ENCODE data around the gene EPGN.

The EPGN gene

DNA sequence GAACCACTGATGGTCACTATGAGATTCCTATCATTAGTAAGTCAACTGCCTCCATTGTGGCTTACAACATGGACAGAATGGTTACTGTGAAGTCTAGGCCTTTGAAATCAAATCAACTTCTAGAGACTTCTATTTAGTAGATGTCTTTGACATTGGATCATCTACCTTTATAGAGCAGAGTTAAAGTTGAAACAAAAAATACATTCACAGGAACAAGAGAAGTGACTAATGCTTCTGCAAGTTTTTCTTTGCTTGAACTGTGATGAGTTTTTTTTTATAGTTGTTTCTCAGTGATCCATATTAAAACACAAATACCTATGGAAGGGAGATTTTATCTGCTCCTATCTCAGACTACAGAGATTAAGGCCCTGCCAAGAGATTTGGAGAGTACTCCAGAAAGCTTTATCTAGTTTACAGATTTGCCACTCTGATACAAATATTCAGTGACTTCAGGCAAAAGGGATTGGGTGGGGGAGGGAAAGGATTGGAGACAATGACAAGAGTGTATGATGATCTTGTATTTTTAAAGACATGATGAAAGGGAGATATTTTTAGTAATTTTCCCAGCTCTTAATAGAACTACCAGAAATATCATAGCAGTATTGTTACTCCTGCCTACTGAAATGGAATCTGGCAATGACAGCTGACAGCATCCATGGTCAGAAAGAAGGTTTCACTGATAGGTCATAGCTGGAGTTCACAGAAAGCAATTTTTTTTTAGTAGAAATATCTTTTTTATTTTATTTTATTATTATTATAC, 16.0 kb upstream of the EPGN start:
- no peak overlapping the region for H3K4me2 ChIP-seq (ENCODE audit: low read depth, low read length, poor library complexity, severe bottlenecking)
- no peak overlapping the region for H2AFZ ChIP-seq (ENCODE audit: low read length)
- H4K20me1 ChIP-seq (ENCODE audit: insufficient read depth, low read length, poor library complexity, severe bottlenecking): no peaks in the 10 kb centered on the region

DNA sequence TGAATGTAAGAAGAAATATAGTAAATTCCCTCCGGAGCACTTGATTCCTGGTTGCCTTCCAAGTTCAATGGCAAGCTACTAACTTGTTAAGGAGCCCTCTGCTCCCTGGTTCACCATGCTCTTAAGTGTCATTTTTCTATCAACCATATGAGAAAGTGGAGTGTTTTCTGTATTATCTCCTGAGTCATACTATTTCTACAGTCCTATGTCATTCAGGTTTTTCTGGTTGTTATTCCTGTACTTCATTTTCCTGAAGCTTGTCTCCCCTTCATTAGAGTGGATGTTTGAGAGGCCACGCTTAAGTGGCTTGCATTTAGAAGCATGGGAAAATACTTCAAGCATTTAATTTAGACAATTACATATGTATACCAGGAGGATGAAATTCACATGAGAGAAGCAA, 14.7 kb upstream of the EPGN start:
- H3K9me2 ChIP-seq (replicated peaks; ENCODE audit: low read depth, low read length): no peaks in the 10 kb centered on the region
- H3K4me2 ChIP-seq (ENCODE audit: low read depth, low read length, poor library complexity, severe bottlenecking): no peak overlapping the region
- H3F3A ChIP-seq (ENCODE audit: low read depth): no peaks in the 10 kb centered on the region
- H3K9me3 ChIP-seq (ENCODE audit: insufficient read depth, low read depth, low read length): no peaks in the 10 kb centered on the region
- no peak overlapping the region for H3K4me3 ChIP-seq (ENCODE audit: low read length, poor library complexity, severe bottlenecking)
- H2AFZ ChIP-seq (ENCODE audit: low read length): no peak overlapping the region
- TF ChIP-seq, protein P1, sequence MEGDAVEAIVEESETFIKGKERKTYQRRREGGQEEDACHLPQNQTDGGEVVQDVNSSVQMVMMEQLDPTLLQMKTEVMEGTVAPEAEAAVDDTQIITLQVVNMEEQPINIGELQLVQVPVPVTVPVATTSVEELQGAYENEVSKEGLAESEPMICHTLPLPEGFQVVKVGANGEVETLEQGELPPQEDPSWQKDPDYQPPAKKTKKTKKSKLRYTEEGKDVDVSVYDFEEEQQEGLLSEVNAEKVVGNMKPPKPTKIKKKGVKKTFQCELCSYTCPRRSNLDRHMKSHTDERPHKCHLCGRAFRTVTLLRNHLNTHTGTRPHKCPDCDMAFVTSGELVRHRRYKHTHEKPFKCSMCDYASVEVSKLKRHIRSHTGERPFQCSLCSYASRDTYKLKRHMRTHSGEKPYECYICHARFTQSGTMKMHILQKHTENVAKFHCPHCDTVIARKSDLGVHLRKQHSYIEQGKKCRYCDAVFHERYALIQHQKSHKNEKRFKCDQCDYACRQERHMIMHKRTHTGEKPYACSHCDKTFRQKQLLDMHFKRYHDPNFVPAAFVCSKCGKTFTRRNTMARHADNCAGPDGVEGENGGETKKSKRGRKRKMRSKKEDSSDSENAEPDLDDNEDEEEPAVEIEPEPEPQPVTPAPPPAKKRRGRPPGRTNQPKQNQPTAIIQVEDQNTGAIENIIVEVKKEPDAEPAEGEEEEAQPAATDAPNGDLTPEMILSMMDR (conservative IDR thresholded peaks at IDR 0.05; ENCODE audit: low read length): no peak
- no peak for TF ChIP-seq EZH2phosphoT487 (IDR thresholded peaks at IDR 0.05; ENCODE audit: borderline replicate concordance)
- H3K79me2 ChIP-seq (ENCODE audit: insufficient read depth, low read length): no peaks in the 10 kb centered on the region
- H3K27me3 ChIP-seq (ENCODE audit: insufficient read depth, low read length, poor library complexity, severe bottlenecking): no peaks in the 10 kb centered on the region
- no peaks in the 10 kb centered on the region for H4K20me1 ChIP-seq (ENCODE audit: insufficient read depth, low read length, poor library complexity, severe bottlenecking)
- no peaks in the 10 kb centered on the region for H3K36me3 ChIP-seq (ENCODE audit: insufficient read depth, low read length)
- H3K9ac ChIP-seq (ENCODE audit: low read depth, low read length, poor library complexity, severe bottlenecking): no peak overlapping the region
- H3K4me1 ChIP-seq (ENCODE audit: insufficient read depth, low read length, poor library complexity, severe bottlenecking): no peaks in the 10 kb centered on the region

More for the DNA sequence above, 16.0 kb upstream of the EPGN start:
- no peak overlapping the region for H3K9ac ChIP-seq (ENCODE audit: low read depth, low read length, poor library complexity, severe bottlenecking)
- TF ChIP-seq, protein P1 (conservative IDR thresholded peaks at IDR 0.05; ENCODE audit: low read length): no peak
- no peak for TF ChIP-seq EZH2phosphoT487 (IDR thresholded peaks at IDR 0.05; ENCODE audit: borderline replicate concordance)
- H3F3A ChIP-seq (ENCODE audit: low read depth): no peaks in the 10 kb centered on the region
- H3K79me2 ChIP-seq (ENCODE audit: insufficient read depth, low read length): no peaks in the 10 kb centered on the region
- H3K36me3 ChIP-seq (ENCODE audit: insufficient read depth, low read length): no peaks in the 10 kb centered on the region
- no peaks in the 10 kb centered on the region for H3K27me3 ChIP-seq (ENCODE audit: insufficient read depth, low read length, poor library complexity, severe bottlenecking)
- H3K4me1 ChIP-seq (ENCODE audit: insufficient read depth, low read length, poor library complexity, severe bottlenecking): no peaks in the 10 kb centered on the region
- H3K4me3 ChIP-seq (ENCODE audit: low read length, poor library complexity, severe bottlenecking): no peak overlapping the region
- no peaks in the 10 kb centered on the region for H3K9me2 ChIP-seq (replicated peaks; ENCODE audit: low read depth, low read length)
- H3K9me3 ChIP-seq (ENCODE audit: insufficient read depth, low read depth, low read length): no peaks in the 10 kb centered on the region

DNA sequence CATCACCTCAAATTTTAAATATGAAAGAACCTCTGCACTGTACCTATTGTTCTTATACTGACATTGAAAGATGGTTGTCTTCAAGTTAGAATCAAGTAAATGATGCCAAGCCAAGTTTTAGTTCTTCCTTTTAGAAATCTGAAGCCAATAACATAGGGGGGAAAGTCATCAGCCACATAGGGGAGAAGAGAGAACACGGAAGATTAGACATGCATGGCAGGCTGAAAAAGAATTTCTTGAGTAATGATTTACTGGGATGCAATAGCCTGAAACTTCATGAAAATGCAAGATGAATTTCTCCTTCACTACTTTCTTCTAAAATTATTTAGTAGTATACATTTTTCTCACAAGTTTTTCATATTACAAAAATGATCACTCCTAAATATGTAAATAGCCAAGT, 13.6 kb upstream of the EPGN start:
- no peaks in the 10 kb centered on the region for H3K9me3 ChIP-seq (ENCODE audit: insufficient read depth, low read depth, low read length)

More for the DNA sequence above, 13.6 kb upstream of the EPGN start:
- Histone ChIP-seq H3K9ac (ENCODE audit: low read depth, low read length, poor library complexity, severe bottlenecking) (no peak overlapping the region), H3K9me2 (replicated peaks; ENCODE audit: low read depth, low read length) (no peaks in the 10 kb centered on the region), H3K4me1 (ENCODE audit: insufficient read depth, low read length, poor library complexity, severe bottlenecking) (no peaks in the 10 kb centered on the region), H3K4me2 (ENCODE audit: low read depth, low read length, poor library complexity, severe bottlenecking) (no peak overlapping the region), H3F3A (ENCODE audit: low read depth) (no peaks in the 10 kb centered on the region), H3K79me2 (ENCODE audit: insufficient read depth, low read length) (no peaks in the 10 kb centered on the region), H2AFZ (ENCODE audit: low read length) (no peak overlapping the region), H3K4me3 (ENCODE audit: low read length, poor library complexity, severe bottlenecking) (no peak overlapping the region), H4K20me1 (ENCODE audit: insufficient read depth, low read length, poor library complexity, severe bottlenecking) (no peaks in the 10 kb centered on the region), H3K36me3 (ENCODE audit: insufficient read depth, low read length) (no peaks in the 10 kb centered on the region), H3K27me3 (ENCODE audit: insufficient read depth, low read length, poor library complexity, severe bottlenecking) (no peaks in the 10 kb centered on the region)
- TF ChIP-seq, protein P1 (conservative IDR thresholded peaks at IDR 0.05; ENCODE audit: low read length): no peak
- TF ChIP-seq EZH2phosphoT487 (IDR thresholded peaks at IDR 0.05; ENCODE audit: borderline replicate concordance): no peak
